ENCODE measurements around the gene SPCS3. TPM values are rescaled to one million over a fixed set of nuclear protein-coding genes. Genes with fewer than 3 reads are reported as not detected.
"Not testable (repeated sequence)": the region's sequence is repeated elsewhere in the genome, so short reads cannot be mapped to it uniquely, and the experiment has no call there.

SPCS3 gene
- total RNA-seq, 4 donors from 2014 or later = 31.2 to 47.3 (median 38.3) TPM

DNA sequence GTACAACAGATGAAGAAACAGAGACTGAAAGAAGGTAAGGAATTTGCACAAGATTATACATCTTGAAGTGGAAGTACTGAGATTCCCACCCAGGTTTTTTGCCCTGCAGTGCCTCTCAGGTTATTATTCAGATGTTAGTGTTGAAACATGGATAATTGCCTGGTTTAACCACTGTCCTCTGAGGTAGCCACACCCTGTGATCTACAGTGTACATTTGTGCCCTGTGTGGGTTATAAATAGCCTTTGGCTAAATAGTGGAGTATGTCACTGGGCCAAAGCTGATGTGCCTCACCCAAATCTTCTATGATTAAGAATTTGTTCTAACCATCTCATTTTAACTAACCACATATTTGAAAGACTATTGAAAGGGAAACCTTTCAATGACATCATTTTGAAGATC is 45.3 kb upstream of the SPCS3 start:
- Histone ChIP-seq H3K27ac (no peak overlapping the region), H3K4me3 (no peak overlapping the region), H3K36me3 (no peaks in the 10 kb centered on the region), H3K4me1 (no peaks in the 10 kb centered on the region), H3K27me3 (no peaks in the 10 kb centered on the region), H3K9me3 (no peaks in the 10 kb centered on the region)
- TF ChIP-seq POLR2A (IDR thresholded peaks at IDR 0.05) = no peak
- TF ChIP-seq, protein P1, sequence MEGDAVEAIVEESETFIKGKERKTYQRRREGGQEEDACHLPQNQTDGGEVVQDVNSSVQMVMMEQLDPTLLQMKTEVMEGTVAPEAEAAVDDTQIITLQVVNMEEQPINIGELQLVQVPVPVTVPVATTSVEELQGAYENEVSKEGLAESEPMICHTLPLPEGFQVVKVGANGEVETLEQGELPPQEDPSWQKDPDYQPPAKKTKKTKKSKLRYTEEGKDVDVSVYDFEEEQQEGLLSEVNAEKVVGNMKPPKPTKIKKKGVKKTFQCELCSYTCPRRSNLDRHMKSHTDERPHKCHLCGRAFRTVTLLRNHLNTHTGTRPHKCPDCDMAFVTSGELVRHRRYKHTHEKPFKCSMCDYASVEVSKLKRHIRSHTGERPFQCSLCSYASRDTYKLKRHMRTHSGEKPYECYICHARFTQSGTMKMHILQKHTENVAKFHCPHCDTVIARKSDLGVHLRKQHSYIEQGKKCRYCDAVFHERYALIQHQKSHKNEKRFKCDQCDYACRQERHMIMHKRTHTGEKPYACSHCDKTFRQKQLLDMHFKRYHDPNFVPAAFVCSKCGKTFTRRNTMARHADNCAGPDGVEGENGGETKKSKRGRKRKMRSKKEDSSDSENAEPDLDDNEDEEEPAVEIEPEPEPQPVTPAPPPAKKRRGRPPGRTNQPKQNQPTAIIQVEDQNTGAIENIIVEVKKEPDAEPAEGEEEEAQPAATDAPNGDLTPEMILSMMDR (IDR thresholded peaks at IDR 0.05) = no peak
- DNase-seq = no peak

DNA sequence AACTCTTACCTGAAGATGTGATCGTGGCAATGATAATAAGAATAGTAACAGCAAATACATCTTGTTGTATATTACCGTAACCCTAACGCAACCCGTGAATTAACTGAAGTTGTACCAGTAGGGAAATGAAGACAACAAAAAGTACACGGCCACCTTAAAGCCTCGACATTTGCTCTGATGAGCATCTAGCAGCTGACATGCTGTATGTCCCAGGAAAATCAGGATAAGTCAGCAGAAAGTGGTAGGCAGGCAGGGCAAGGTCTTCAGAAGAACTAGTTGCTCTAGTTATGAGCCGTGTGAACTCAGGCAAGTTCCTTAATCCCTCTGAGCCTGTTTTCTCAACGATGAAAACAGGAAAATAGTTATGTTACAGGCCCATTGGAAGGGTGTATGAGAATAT is 43.1 kb upstream of the SPCS3 start:
- DNase-seq = no peak
- Histone ChIP-seq H3K4me3 (no peak overlapping the region), H3K36me3 (no peaks in the 10 kb centered on the region), H3K27me3 (no peaks in the 10 kb centered on the region), H3K4me1 (no peaks in the 10 kb centered on the region), H3K27ac (no peak overlapping the region), H3K9me3 (no peaks in the 10 kb centered on the region)
- no peak for TF ChIP-seq POLR2A (IDR thresholded peaks at IDR 0.05)
- TF ChIP-seq, protein P1 (IDR thresholded peaks at IDR 0.05) = no peak

DNA sequence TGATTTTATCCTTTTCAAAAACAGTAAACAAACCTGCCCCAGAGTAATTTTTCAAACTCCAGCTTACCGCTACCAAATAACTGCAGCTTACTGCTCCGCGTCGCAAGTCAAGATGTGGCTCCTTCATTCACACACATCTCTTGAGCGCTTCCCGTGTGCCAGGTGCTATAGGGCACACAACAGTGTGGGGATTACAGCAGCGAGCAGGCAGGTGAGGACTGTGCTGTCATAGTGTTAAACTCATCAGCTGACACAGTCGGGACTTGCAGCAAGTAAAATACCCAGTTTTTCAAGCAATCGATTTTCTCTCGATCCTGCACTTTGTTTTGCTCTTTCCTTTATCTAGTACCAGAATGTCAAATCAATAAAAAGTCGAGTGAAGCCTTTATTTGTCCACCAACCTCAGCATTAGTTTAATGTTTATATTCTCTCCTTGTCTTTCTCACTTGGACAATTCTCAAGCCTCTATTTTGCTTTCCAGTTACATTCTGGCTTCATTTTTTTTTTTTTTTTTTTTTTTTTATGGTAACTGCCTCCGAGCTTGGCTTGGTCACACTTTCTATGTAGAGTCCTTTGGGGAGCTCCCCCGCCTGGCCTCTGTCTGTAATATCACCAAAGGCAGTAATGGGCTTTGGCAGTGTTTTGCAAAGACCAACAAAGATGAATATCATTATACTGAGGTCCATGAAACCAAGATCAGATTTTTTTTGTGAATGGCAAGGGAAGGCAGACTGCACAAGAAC is 42.4 kb upstream of the SPCS3 start:
- Histone ChIP-seq H3K4me1 (no peaks in the 10 kb centered on the region), H3K9me3 (no peaks in the 10 kb centered on the region), H3K27ac (no peak overlapping the region), H3K27me3 (no peaks in the 10 kb centered on the region), H3K36me3 (no peaks in the 10 kb centered on the region), H3K4me3 (no peak overlapping the region)
- TF ChIP-seq POLR2A (IDR thresholded peaks at IDR 0.05) = no peak
- TF ChIP-seq, protein P1 (IDR thresholded peaks at IDR 0.05) = peak in 3 of 6 experiments; percentile 7 to 34 (median 21)
- DNase-seq = peak in 1 of 3 donors; percentile 57

DNA sequence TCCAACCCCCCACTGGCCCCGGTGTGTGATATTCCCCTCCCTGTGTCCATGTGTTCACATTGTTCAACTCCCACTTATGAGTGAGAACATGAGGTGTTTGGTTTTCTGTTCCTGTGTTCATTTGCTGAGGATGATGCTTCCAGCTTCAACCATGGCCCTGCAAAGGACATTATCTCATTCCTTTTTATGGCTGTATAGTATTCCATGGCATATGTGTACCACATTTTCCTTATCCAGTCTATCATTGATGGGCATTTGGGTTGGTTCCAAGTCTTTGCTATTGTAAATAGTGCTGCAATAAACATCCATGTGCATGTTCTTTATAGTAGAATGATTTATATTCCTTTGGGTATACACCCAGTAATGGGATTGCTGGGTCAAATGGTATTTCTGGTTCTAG is 40.2 kb upstream of the SPCS3 start:
- not testable (repeated sequence) for H3K36me3 ChIP-seq, H3K9me3 ChIP-seq, DNase-seq, H3K27me3 ChIP-seq, H3K4me1 ChIP-seq, H3K27ac ChIP-seq, H3K4me3 ChIP-seq

DNA sequence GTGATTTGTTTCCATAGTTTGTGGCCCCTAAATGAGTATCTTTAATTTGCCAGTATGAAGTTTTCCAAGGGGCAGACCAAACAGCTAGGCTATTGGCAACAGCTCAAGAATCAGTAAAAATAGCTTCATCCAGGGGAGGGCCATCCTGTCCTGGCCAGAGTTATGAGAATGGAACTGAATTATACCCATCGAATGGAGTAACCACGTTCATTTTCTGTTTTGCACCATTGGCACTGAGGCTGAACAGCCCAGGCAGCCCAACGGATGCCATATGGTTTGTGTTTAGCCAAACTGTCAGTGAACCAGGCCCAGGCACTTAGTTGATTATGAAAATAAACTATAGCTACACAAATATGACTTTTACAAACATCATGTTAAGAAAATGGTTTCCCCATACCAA is 33.0 kb upstream of the SPCS3 start:
- Histone ChIP-seq H3K4me3 (no peak overlapping the region), H3K36me3 (no peaks in the 10 kb centered on the region), H3K9me3 (no peaks in the 10 kb centered on the region), H3K27ac (no peak overlapping the region), H3K27me3 (no peaks in the 10 kb centered on the region), H3K4me1 (no peaks in the 10 kb centered on the region)
- TF ChIP-seq, protein P1 (IDR thresholded peaks at IDR 0.05) = no peak
- TF ChIP-seq POLR2A (IDR thresholded peaks at IDR 0.05) = no peak
- DNase-seq = no peak

DNA sequence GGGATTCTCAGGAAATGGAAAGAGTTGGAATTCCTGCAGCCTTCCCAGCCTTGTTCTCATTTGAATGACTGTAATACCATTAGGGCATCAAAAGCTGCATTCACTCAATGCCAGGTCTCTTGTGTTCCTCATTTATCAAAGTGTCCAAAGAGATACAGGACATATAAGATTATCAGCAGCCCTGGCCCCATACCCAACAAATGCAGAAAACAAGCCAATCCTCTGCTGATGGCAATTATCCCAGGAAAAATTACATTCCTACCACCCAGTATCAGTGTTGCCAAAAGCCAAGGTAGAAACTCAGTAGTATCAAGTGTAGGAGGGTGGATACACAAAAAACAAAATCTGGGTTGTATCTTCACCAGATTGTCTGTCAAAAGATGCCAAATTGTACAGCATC is 32.2 kb upstream of the SPCS3 start:
- H3K27ac ChIP-seq = no peak overlapping the region
- no peak for DNase-seq
- no peak for TF ChIP-seq POLR2A (IDR thresholded peaks at IDR 0.05)
- TF ChIP-seq, protein P1 (IDR thresholded peaks at IDR 0.05) = no peak
- no peaks in the 10 kb centered on the region for H3K4me1 ChIP-seq
- H3K4me3 ChIP-seq = no peak overlapping the region
- H3K36me3 ChIP-seq = no peaks in the 10 kb centered on the region
- no peaks in the 10 kb centered on the region for H3K27me3 ChIP-seq
- no peaks in the 10 kb centered on the region for H3K9me3 ChIP-seq

All from Peyer's patch (tissue), 4 donors.